GM10248 (cell line): Measurements from ENCODE around the gene ARHGEF3.

ENCODE experiments used
- CTCF ChIA-PET: fragments of 300-600 bp; sonication (Branson Sonifier 250); formaldehyde crosslinking; extraction: SDS; loops from one replicate; lab custom pipeline; 2021; ENCODE audit warnings: antibody characterized with exemption; lab: Yijun Ruan, JAX
- POLR2A ChIA-PET: fragments of 350-650 bp; sonication (Branson Sonifier 250); formaldehyde crosslinking; extraction: SDS; loops from one replicate; lab custom pipeline; 2020; ENCODE audit warnings: antibody characterized with exemption; lab: Yijun Ruan, JAX
- DNase-seq: peaks from one replicate; pipeline ENCODE4 v3.0.0; 2012; ENCODE audit errors: extremely low spot score
- TF ChIP-seq, protein P1 (sequence below): IDR thresholded peaks from 2 replicates; pipeline ENCODE4 v1.5.1; 2012; ENCODE audit warnings: mild to moderate bottlenecking, low read depth; ENCODE audit errors: extremely low read depth, missing control alignments, control extremely low read depth

ARHGEF3 gene

DNA sequence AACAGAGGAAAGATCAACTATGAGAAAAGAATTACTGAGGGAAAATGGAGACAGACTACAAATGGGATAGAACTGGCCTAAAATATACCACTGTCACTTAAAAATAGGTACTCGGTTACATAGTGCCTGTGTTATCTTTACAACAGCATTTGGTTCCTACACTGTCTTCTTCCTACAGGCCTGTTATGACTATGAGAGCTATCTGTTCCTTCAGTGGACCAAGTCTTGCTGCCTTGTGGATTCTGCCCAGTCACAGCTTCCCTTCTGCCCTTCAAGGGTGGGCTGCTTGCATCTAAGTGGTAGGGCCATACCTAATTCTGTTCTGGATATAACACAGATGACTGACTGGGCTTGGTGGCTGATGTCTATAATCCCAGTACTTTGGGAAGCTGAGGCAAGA, 13.8 kb upstream of the ARHGEF3 start:
- no peak for DNase-seq
- TF ChIP-seq, protein P1, sequence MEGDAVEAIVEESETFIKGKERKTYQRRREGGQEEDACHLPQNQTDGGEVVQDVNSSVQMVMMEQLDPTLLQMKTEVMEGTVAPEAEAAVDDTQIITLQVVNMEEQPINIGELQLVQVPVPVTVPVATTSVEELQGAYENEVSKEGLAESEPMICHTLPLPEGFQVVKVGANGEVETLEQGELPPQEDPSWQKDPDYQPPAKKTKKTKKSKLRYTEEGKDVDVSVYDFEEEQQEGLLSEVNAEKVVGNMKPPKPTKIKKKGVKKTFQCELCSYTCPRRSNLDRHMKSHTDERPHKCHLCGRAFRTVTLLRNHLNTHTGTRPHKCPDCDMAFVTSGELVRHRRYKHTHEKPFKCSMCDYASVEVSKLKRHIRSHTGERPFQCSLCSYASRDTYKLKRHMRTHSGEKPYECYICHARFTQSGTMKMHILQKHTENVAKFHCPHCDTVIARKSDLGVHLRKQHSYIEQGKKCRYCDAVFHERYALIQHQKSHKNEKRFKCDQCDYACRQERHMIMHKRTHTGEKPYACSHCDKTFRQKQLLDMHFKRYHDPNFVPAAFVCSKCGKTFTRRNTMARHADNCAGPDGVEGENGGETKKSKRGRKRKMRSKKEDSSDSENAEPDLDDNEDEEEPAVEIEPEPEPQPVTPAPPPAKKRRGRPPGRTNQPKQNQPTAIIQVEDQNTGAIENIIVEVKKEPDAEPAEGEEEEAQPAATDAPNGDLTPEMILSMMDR = no peak
- CTCF ChIA-PET = interaction anchor here (1.4 to 13.7 kb wide), 5 partner anchors 8 to 173 kb away, joined by 5 to 176 read pairs (median 13); partner anchors contain the start of gene ARHGEF3
- POLR2A ChIA-PET = no interaction called here

DNA sequence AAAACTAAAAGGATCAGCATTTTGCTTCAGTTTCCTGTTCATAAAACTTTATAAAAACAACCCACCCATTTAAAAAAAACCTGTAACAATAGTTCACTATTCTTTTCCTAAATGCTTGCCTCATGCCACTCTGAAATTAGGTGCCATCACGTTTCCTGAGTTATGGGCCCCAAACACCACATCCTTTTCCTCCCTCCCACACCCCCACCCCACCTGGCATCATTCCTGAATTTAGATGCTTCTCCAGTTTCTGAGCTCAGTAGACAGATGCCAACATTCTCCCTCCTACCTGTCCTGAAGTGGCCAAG, 11.9 kb upstream of the ARHGEF3 start:
- no peak for DNase-seq
- TF ChIP-seq, protein P1 = no peak
- ChIA-PET POLR2A (no interaction called here), CTCF (interaction anchor here (0.7 to 13.7 kb wide), 7 partner anchors 10 to 181 kb away, joined by 3 to 176 read pairs (median 3); partner anchors contain the start of gene ARHGEF3)

DNA sequence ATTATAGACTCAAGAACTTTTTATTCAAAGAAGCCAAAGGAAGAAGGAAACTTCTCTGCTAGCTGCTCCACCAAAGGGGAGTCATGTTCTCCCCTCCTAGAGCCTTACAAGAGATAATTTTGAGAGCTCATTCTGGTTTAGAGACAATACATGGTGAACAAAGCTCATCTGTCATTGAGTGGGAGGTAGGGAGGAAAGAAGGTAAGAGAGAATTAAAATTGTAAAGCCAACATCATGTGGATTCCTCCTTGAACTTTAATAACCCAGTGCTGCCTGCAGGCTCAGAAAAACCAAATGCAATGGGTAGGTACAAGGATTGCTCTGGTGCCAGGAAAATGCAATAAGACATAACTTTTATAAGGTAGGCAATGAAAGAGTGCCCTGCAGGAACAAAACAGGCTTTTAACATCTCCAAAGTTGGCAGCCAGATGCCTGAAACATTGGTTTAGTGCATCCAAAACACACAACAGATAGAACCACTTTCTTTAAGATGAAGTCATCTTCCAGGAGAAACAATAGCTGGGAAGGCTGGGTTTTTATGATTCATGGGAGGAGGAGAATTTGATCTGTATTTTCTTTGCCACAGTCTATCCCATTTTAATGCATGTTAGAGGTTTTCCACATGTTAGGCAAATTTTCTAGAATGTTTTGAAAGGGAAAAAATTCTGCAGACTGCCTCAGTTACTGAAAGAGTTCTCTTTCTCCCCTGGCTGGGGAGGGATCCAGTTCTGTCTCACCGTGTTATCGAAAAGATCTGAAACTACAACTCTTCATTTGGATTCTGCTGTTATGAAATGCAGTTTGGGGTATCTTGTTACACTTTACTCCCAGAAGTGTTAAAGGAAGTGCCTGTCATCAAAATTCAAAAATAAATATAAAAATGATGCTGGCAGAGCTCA, 11.3 kb upstream of the ARHGEF3 start:
- TF ChIP-seq, protein P1 = no peak
- ChIA-PET POLR2A (no interaction called here), CTCF (interaction anchor here (0.6 to 13.7 kb wide), 11 partner anchors 11 to 201 kb away, joined by 3 to 176 read pairs (median 3); partner anchors contain the start of gene ARHGEF3)
- no peak for DNase-seq

DNA sequence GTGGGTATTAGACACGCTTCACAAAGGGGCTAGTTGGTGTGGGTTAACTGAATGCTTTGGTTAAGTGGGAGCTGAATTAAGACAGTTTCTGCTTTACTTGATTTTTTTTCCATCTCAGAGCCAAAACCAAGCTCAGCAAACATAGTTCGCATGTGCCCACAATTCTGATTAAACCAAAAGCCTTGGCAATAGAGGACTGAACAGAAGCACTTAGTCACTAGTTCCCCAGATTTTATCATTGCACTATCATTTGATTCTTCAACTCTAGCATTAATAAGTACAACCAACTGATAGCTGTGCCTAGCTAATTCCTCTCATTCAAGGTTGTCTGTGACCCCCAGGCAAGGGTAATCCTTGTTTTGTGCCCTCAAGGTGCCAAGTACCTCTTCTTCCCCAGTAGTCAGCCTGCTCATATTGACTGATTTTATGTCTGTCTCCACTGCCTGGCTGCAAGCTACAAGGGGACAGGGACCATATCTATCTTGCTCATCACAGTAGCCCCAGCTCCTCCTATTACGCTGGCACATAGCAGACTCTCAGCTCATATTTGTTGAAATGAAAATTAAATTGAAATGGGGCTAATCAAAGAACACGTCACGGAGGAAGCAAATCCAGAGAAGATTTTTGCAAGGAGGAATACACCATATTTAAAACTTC, 9.9 kb upstream of the ARHGEF3 start:
- no peak for DNase-seq
- POLR2A ChIA-PET = no interaction called here
- TF ChIP-seq, protein P1 = no peak
- CTCF ChIA-PET = interaction anchor here (0.9 to 13.7 kb wide), 8 partner anchors 10 to 240 kb away, joined by 3 to 176 read pairs (median 6); partner anchors contain the start of gene ARHGEF3

DNA sequence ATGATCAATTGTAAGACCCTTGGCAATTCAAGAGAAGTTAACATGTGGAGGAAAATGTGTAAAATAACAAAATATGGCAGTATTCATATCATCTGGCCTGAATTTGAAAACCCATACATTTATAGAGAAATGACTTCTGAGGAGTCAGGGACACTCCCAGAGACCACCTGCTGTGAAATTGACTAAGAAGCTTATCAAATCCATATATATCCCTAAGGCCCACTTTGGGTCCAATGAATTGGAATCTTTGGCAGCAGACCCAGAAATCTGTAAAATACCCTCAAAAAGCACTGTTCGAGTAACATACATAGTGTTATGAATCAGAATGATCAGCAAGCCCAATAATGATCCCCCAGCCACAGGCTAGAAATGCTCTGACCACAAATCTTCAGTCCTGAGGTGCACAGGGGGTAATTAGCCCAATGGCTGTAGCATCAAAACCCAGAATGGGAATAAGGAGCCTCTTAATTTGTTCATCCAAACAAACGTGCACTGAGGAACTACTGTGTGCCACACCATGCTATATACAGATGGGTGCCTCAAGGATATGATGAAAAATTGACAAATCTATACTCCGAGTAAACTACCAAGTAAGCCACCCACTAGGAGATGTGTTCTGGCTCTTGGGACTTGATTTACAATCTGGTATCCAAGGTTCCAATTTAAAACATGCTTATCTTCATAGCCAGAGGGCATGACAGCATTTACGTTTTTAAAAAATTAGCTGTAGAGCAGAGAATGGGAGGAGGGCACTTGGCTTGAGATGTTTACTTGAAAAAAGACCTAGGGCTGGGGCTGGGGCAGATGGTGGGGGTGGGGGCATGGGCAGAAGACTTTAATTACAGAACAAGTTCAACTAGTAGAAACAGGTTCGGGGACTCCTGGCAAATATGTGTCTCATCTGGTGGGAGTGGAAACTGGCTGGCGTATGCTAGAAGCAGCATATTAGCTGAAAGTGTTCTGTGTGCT, 9.1 kb upstream of the ARHGEF3 start:
- ChIA-PET POLR2A (interaction anchor here (0.6 kb wide), 1 partner anchor 188 kb away, joined by 3 read pairs; no protein-coding TSS in a partner anchor), CTCF (interaction anchor here (0.9 to 13.7 kb wide), 8 partner anchors 9 to 239 kb away, joined by 3 to 176 read pairs (median 6); partner anchors contain the start of gene ARHGEF3)
- DNase-seq = no peak
- TF ChIP-seq, protein P1 = no peak

DNA sequence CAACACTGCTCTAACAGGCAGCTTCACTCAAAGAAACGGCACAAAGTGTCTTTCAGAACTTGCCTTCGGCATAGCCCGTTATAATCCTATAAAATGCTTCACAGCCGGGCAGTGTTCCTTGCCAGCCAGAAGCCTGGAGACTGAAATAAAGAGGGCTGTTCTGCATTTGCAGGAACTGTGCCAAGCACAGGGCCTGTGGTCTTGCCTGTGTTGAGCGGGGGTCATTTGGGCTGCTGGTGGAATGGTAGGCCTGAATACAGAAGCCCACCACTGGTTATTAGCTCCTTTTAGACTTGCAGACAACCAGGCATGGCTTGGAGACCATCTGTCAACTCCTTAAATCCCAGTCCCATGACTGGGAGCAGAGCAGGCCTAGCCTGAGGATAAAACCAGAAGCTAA, 4.7 kb upstream of the ARHGEF3 start:
- CTCF ChIA-PET = interaction anchor here (0.9 to 13.5 kb wide), 9 partner anchors 8 to 189 kb away, joined by 3 to 293 read pairs (median 19); no protein-coding TSS in a partner anchor
- TF ChIP-seq, protein P1 = no peak
- DNase-seq = no peak
- POLR2A ChIA-PET = no interaction called here
